HAP-1 (cell line): ENCODE measurements around the gene COIL.

Experiments used
- DNase-seq, 2 experiments: peaks; one replicate each; pipeline ENCODE4 v3.0.0-alpha.2; 2016 to 2020; ENCODE audit warnings: low spot score in 2 of 2
- H3K27me3 ChIP-seq: fragments of 250-450 bp; sonication (Bioruptor Pico); 2 replicates; pipeline ENCODE4 v1.5.1; 2020; ENCODE audit warnings: low read depth, mild to moderate bottlenecking, moderate library complexity
- H3K36me3 ChIP-seq: fragments of 250-450 bp; sonication (Bioruptor Pico); replicated peaks from 2 replicates; pipeline ENCODE4 v1.5.1; 2020; ENCODE audit warnings: mild to moderate bottlenecking
- H3K4me1 ChIP-seq: fragments of 250-450 bp; sonication (Bioruptor Pico); 2 replicates; pipeline ENCODE4 v1.5.1; 2020; ENCODE audit warnings: mild to moderate bottlenecking
- H3K4me3 ChIP-seq: fragments of 250-450 bp; sonication (Bioruptor Pico); 2 replicates; pipeline ENCODE4 v1.5.1; 2020; ENCODE audit warnings: mild to moderate bottlenecking, moderate library complexity
- H3K9me3 ChIP-seq: fragments of 250-450 bp; sonication (Bioruptor Pico); 2 replicates; pipeline ENCODE4 v1.5.1; 2020; ENCODE audit warnings: mild to moderate bottlenecking, moderate library complexity
- in situ Hi-C: fragments of 300-500 bp; cut with MboI; formaldehyde crosslinking; loops from 3 replicates; pipeline ENCODE4 v1.14.3; 2020; ENCODE audit warnings: low sequenced_read_pairs, inconsistent platforms, mixed read lengths

Gene COIL

DNA sequence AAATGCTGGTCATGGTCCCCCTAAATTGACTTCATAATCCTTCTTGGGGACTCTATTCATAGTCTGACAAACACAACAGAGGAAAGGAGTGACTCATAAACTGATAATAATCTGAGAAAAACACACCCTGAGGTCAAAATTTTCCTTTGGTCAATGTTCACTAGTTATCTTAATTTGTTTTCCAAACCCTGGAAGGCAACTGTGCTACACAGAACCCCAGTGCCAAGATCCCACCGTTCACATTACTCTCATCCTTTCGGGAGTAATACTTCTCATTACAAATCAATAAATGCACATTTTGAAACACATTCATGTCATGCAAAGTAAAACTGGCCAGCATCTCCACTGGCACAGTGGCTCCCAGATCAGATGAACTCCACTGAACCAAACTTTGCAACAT is 23.2 kb downstream of the COIL start:
- DNase-seq, result no peak
- Histone ChIP-seq H3K27me3 (no peaks in the 10 kb centered on the region), H3K4me3 (no peak overlapping the region), H3K4me1 (no peaks in the 10 kb centered on the region; the same call in 1 of the 2 replicates), H3K9me3 (no peaks in the 10 kb centered on the region), H3K36me3 (peaks cover 32% of the 10 kb centered on the region)
- in situ Hi-C loops, result loop anchor here (25.0 kb wide), 1 partner anchor 350 kb away; the partner anchor contains the start of gene NOG

DNA sequence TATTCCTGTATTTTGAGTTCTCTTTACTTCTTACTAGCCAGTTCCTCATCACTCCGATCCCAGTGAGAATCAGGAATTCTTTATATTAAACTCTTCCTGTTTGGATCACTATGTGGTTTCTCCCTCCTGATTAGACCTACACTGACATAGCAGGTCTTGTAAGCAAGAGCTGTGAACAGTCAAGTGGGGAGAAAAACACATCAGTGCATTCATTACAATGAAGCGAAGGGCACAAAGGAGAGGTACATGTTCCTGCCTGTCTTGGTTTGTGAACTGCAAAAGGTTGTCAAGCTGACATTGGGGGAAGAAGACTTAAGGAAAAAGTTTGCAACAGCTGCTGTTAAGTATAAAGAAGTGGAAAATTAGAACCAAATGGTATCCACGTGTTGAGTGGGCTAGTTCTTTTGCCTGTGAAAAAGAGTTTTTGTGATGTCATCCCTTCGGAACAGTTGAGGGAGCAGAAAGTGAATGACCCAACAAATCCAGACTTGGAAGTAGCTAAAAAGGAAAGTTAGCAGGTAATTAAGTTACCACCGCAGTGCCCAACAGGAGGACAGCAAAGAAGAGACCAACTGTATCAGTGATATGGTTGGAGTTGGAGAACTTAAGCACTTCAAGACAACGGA is 24.0 kb downstream of the COIL start:
- no peaks in the 10 kb centered on the region; the same call in 1 of the 2 replicates for H3K4me1 ChIP-seq
- no peaks in the 10 kb centered on the region for H3K9me3 ChIP-seq
- no peak overlapping the region for H3K4me3 ChIP-seq
- in situ Hi-C loops, result loop anchor here (25.0 kb wide), 1 partner anchor 350 kb away; the partner anchor contains the start of gene NOG
- H3K36me3 ChIP-seq, result peaks cover 31% of the 10 kb centered on the region
- no peaks in the 10 kb centered on the region for H3K27me3 ChIP-seq
- DNase-seq, result no peak

GRCh38 chr17:56935461-56935860 is 25.4 kb downstream of the COIL start:
- Histone ChIP-seq H3K36me3 (peaks cover 25% of the 10 kb centered on the region), H3K4me1 (no peaks in the 10 kb centered on the region; the same call in 1 of the 2 replicates)
- in situ Hi-C loops, result loop anchor here (25.0 kb wide), 1 partner anchor 348 kb away; the partner anchor contains the start of gene NOG

GRCh38 chr17:56934280-56934679 is 26.6 kb downstream of the COIL start:
- DNase-seq, result no peak
- H3K9me3 ChIP-seq, result peaks cover 7% of the 10 kb centered on the region
- no peaks in the 10 kb centered on the region for H3K27me3 ChIP-seq
- in situ Hi-C loops, result loop anchor here (25.0 kb wide), 1 partner anchor 347 kb away; the partner anchor contains the start of gene NOG
- peaks cover 25% of the 10 kb centered on the region for H3K36me3 ChIP-seq
- H3K4me1 ChIP-seq, result no peaks in the 10 kb centered on the region; the same call in 1 of the 2 replicates
- H3K4me3 ChIP-seq, result no peak overlapping the region

More at GRCh38 chr17:56935461-56935860, 25.4 kb downstream of the COIL start:
- H3K27me3 ChIP-seq, result no peaks in the 10 kb centered on the region
- H3K9me3 ChIP-seq, result peaks cover 1% of the 10 kb centered on the region; the same call in 1 of the 2 replicates
- no peak overlapping the region for H3K4me3 ChIP-seq
- no peak for DNase-seq

DNA sequence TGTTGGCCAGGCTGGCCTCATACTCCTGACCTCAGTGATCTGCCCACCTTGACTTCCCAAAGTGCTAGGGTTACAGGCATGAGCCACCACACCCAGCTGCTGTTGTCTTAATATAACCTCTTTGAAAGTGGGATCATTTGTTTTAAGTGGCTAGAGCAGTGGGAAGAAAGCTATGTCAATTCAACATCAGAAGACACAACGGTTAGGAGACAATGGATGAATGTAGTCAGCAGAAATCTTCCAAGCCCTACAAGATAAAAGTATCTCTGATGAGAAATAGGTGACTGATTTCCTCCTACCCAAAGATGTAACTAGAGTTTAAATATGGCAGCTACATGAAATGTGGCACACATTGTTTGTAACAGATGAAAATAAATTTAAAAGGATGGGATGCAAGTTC is 27.0 kb downstream of the COIL start:
- in situ Hi-C loops, result loop anchor here (25.0 kb wide), 1 partner anchor 347 kb away; the partner anchor contains the start of gene NOG
- Histone ChIP-seq H3K4me1 (no peaks in the 10 kb centered on the region; the same call in 1 of the 2 replicates), H3K4me3 (no peak overlapping the region), H3K27me3 (no peaks in the 10 kb centered on the region), H3K9me3 (peaks cover 10% of the 10 kb centered on the region), H3K36me3 (peaks cover 25% of the 10 kb centered on the region)
- DNase-seq, result no peak

- DNase-seq, result no peak
- H3K4me1 ChIP-seq, result no peaks in the 10 kb centered on the region; the same call in 1 of the 2 replicates
- no peak overlapping the region for H3K4me3 ChIP-seq
- H3K36me3 ChIP-seq, result peaks cover 23% of the 10 kb centered on the region
- in situ Hi-C loops, result loop anchor here (25.0 kb wide), 1 partner anchor 346 kb away; the partner anchor contains the start of gene NOG
- peaks cover 14% of the 10 kb centered on the region for H3K9me3 ChIP-seq
- no peaks in the 10 kb centered on the region for H3K27me3 ChIP-seq
Observed at GRCh38 chr17:56933151-56933745, 27.6 kb downstream of the COIL start.

- DNase-seq, result no peak
- no peaks in the 10 kb centered on the region for H3K27me3 ChIP-seq
- no peak overlapping the region for H3K4me3 ChIP-seq
- peaks cover 21% of the 10 kb centered on the region for H3K9me3 ChIP-seq
- peaks cover 7% of the 10 kb centered on the region for H3K36me3 ChIP-seq
- H3K4me1 ChIP-seq, result peaks cover 17% of the 10 kb centered on the region
- in situ Hi-C loops, result loop anchor here (25.0 kb wide), 1 partner anchor 344 kb away; the partner anchor contains the start of gene NOG
Observed at GRCh38 chr17:56930739-56931337, 30.0 kb downstream of the COIL start.

DNA sequence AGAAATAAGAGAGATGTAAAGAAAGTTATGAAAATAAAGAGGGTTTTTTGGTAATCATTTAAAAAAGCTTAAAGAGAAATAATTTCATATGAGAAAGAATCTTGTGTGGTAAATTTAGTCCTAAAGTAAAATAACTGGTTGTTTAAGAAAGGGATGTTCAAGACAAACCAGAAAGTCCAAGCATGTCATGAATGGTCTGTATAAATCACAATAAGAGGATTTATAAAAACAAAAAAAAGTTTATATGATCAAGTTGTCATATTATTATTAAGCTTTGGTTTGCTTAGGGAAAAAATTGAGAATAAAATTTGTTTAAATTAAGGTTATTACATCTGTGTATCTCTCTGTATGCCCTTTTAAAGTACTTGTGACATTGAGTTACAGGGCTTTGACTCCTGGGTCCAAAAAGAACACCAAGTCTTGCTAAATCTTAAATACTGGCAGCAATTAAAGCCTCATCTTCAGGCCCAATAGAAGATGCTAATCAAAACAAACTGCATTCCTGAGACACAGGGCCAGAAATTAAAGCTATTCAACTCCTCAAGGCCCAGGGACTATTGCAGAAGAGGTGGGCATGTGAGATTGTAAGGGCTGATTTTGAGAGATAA is 31.4 kb downstream of the COIL start:
- Histone ChIP-seq H3K36me3 (peaks cover 6% of the 10 kb centered on the region), H3K4me3 (no peak overlapping the region), H3K4me1 (peaks cover 17% of the 10 kb centered on the region), H3K27me3 (no peaks in the 10 kb centered on the region), H3K9me3 (peaks cover 21% of the 10 kb centered on the region)
- DNase-seq, result no peak
- in situ Hi-C loops, result loop anchor here (25.0 kb wide), 1 partner anchor 342 kb away; the partner anchor contains the start of gene NOG

DNA sequence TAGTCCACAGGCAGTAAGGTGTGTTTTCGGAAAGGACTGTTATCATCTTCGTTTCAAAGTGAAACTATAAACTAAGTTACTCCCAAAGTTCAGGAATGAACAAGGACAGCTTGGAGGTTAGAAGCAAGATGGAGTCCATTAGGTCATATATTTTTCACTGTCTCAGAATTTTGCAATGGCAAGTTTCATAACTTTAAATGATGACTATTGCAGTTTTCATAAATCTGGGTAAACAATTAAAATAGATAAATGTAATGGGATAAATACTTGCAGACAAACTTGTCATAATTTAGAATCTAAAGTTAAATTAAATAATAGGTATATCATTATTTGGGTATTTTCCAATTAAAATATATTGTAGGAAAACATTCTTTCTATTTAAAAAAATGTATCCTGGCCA is 32.3 kb downstream of the COIL start:
- Histone ChIP-seq H3K4me3 (no peak overlapping the region), H3K36me3 (no peaks in the 10 kb centered on the region), H3K9me3 (peaks cover 21% of the 10 kb centered on the region), H3K4me1 (peaks cover 17% of the 10 kb centered on the region), H3K27me3 (no peaks in the 10 kb centered on the region)
- in situ Hi-C loops, result loop anchor here (25.0 kb wide), 1 partner anchor 341 kb away; the partner anchor contains the start of gene NOG
- no peak for DNase-seq

DNA sequence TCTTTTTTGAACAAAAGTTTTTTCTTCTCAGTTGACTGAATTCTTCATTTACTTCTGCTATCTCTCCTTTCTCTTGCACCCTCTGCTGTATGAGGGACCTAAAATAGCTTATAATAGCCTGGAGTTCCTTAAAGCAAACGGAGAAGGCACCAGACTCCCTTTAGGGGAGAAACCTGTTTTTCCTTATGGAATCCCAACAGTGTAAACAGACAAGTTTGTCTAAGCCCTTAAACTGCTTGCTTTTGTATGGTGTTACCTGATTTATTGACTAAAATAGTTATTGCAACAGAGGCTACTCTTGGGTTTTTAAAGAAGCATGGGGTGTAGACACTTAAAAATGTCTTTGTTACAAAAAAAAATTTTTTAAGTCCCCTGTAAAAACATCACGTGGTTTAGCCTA is 34.1 kb downstream of the COIL start:
- Histone ChIP-seq H3K4me3 (no peak overlapping the region), H3K9me3 (peaks cover 21% of the 10 kb centered on the region), H3K36me3 (no peaks in the 10 kb centered on the region), H3K4me1 (peaks cover 17% of the 10 kb centered on the region), H3K27me3 (no peaks in the 10 kb centered on the region)
- in situ Hi-C loops, result loop anchor here (25.0 kb wide), 1 partner anchor 339 kb away; the partner anchor contains the start of gene NOG
- no peak for DNase-seq

DNA sequence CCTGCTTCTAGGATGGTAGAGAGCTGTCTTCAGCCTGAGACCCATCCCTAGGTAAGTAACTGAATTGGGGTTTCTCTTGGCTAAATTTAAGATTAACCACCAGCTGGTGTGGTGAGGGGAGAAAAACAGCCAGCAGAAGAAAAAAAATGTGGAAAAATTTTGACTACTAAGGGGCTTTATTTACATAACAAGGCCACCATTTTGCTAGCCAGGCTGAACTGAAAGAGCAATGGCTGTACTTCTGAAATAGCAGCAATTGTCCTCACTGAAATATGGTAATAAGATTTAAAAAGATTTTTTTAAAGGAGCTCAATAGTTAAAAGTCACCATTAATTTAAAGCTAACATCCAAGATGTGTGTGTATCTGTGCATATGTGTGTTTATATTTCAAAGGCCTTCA is 34.6 kb downstream of the COIL start:
- Histone ChIP-seq H3K9me3 (peaks cover 21% of the 10 kb centered on the region), H3K4me3 (no peak overlapping the region), H3K4me1 (peaks cover 17% of the 10 kb centered on the region), H3K27me3 (no peaks in the 10 kb centered on the region), H3K36me3 (no peaks in the 10 kb centered on the region)
- DNase-seq, result no peak
- in situ Hi-C loops, result loop anchor here (25.0 kb wide), 1 partner anchor 339 kb away; the partner anchor contains the start of gene NOG

GRCh38 chr17:56925088-56925487 is 35.8 kb downstream of the COIL start:
- no peak for DNase-seq
- in situ Hi-C loops, result loop anchor here (25.0 kb wide), 1 partner anchor 338 kb away; the partner anchor contains the start of gene NOG
- H3K27me3 ChIP-seq, result no peaks in the 10 kb centered on the region
- no peak overlapping the region for H3K4me3 ChIP-seq
- peaks cover 17% of the 10 kb centered on the region for H3K4me1 ChIP-seq
- H3K9me3 ChIP-seq, result peaks cover 19% of the 10 kb centered on the region
- H3K36me3 ChIP-seq, result no peaks in the 10 kb centered on the region

DNA sequence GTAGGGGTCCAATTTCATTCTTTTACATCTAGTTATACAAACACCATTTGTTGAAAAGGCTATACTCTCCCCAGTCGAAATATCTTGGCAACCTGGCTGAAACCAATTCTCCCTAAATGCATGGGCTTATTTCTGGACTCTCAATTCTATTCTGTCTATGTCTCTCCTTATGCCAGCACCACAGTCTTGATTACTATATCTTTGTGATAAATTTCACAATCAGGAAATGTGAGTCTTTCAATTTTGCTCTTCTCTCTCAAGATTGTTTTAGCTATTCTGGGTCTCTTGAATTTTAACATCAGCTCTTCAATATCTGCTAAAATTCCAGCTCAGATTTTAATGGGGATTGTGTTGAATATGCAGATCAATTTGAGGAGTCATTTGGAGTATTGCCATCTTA is 41.1 kb downstream of the COIL start:
- Histone ChIP-seq H3K4me1 (peaks cover 10% of the 10 kb centered on the region), H3K9me3 (no peaks in the 10 kb centered on the region), H3K27me3 (no peaks in the 10 kb centered on the region), H3K4me3 (no peak overlapping the region), H3K36me3 (no peaks in the 10 kb centered on the region)
- DNase-seq, result no peak
- in situ Hi-C loops, result no loop called here
